Breast epithelium (tissue), 4 donors: ENCODE data around the gene VEGFC. TPM values are rescaled to one million over a fixed set of nuclear protein-coding genes. Genes with fewer than 3 reads are reported as not detected.

ENCODE experiments used
- DNase-seq, 2 donors: peaks; one replicate each; pipeline ENCODE4 v3.0.0-alpha.2; 2019; ENCODE audit warnings: low spot score in 2 of 2
- H3K27ac ChIP-seq, 2 donors: fragments of 200-600 bp; sonication (generic) in 1 of 2; one replicate each; pipeline ENCODE4 v1.5.1; 2016 to 2019; ENCODE audit warnings: mild to moderate bottlenecking in 1 of 2
- H3K27me3 ChIP-seq, 2 donors: fragments of 200-600 bp; sonication (generic) in 1 of 2; one replicate each; pipeline versions ENCODE4 v1.5.1 to v1.6.0; 2017 to 2019; ENCODE audit warnings: control low read depth in 1 of 2, mild to moderate bottlenecking in 1 of 2
- H3K36me3 ChIP-seq: fragments of 200-600 bp; one replicate; pipeline ENCODE4 v1.5.1; 2019
- H3K4me1 ChIP-seq, 2 donors: fragments of 200-600 bp; sonication (generic); one replicate each; pipeline ENCODE4 v1.5.1; 2016 to 2019; ENCODE audit warnings: control low read depth in 1 of 2
- H3K4me3 ChIP-seq, 3 donors: fragments of 200-600 bp; sonication (generic); 1 replicate in 2 of 3; 2 replicates in 1 of 3; pipeline ENCODE4 v1.5.1; 2016 to 2019; ENCODE audit warnings: mild to moderate bottlenecking in 3 of 3, moderate library complexity in 2 of 3
- H3K9me3 ChIP-seq, 2 donors: fragments of 200-600 bp; sonication (generic) in 1 of 2; one replicate each; pipeline ENCODE4 v1.5.1; 2016 to 2019; ENCODE audit warnings: control low read depth in 1 of 2
- CTCF ChIP-seq, 3 donors: fragments of 450-650 bp; IDR thresholded peaks; one replicate each; pipeline ENCODE4 v1.5.1; 2016 to 2017; ENCODE audit warnings: antibody characterized with exemption in 3 of 3, mild to moderate bottlenecking in 3 of 3, moderate library complexity in 3 of 3
- POLR2A ChIP-seq: fragments of 450-650 bp; IDR thresholded peaks from one replicate; pipeline ENCODE4 v1.6.1; 2016; ENCODE audit warnings: antibody characterized with exemption, mild to moderate bottlenecking, moderate library complexity
- POLR2AphosphoS5 ChIP-seq, 3 donors: sonication (generic); formaldehyde crosslinking; IDR thresholded peaks; one replicate each; pipeline ENCODE4 v1.6.1; 2017; ENCODE audit warnings: antibody characterized with exemption in 3 of 3
- intact Hi-C: fragments of 100-400 bp; cut with DNase I; formaldehyde crosslinking; loops from one replicate; pipeline ENCODE4 v1.15.1; 2023; ENCODE audit warnings: low total_unique reads
- total RNA-seq, 3 donors: library from RNA; depleted of rRNA; stranded (reverse); fragments of >200 nt; gene quantifications; one replicate each; pipeline ENCODE4 v1.1.0, GENCODE V29; 2016

The VEGFC gene
- total RNA-seq, 3 donors from 2014 or later: 6.9 to 17.0 (median 11.2) TPM

- intact Hi-C loops: no loop called here
- DNase-seq: no peak
- no peak for TF ChIP-seq CTCF (IDR thresholded peaks at IDR 0.05)
- no peak for TF ChIP-seq POLR2A
- TF ChIP-seq POLR2AphosphoS5 (IDR thresholded peaks at IDR 0.05): no peak
Observed at GRCh38 chr4:176668324-176668723, 124.4 kb downstream of the VEGFC start.

GRCh38 chr4:176664964-176665363 lies 127.8 kb downstream of the VEGFC start:
- no peak for DNase-seq
- H3K27ac ChIP-seq: no peak overlapping the region
- H3K4me3 ChIP-seq: no peak overlapping the region
- H3K4me1 ChIP-seq: no peaks in the 10 kb centered on the region
- H3K9me3 ChIP-seq: no peaks in the 10 kb centered on the region
- intact Hi-C loops: no loop called here
- H3K27me3 ChIP-seq: no peaks in the 10 kb centered on the region
- TF ChIP-seq POLR2A: no peak
- no peak for TF ChIP-seq CTCF (IDR thresholded peaks at IDR 0.05)
- no peak for TF ChIP-seq POLR2AphosphoS5 (IDR thresholded peaks at IDR 0.05)
- H3K36me3 ChIP-seq: no peaks in the 10 kb centered on the region

More at GRCh38 chr4:176668324-176668723, 124.4 kb downstream of the VEGFC start:
- Histone ChIP-seq H3K27me3 (no peaks in the 10 kb centered on the region), H3K27ac (no peak overlapping the region), H3K36me3 (no peaks in the 10 kb centered on the region), H3K4me1 (no peaks in the 10 kb centered on the region), H3K9me3 (no peaks in the 10 kb centered on the region), H3K4me3 (no peak overlapping the region)

GRCh38 chr4:176660561-176660960 lies 132.2 kb downstream of the VEGFC start:
- Histone ChIP-seq H3K36me3 (no peaks in the 10 kb centered on the region), H3K4me1 (no peaks in the 10 kb centered on the region), H3K27me3 (no peaks in the 10 kb centered on the region), H3K9me3 (no peaks in the 10 kb centered on the region), H3K4me3 (no peak overlapping the region), H3K27ac (no peak overlapping the region)
- TF ChIP-seq POLR2AphosphoS5 (IDR thresholded peaks at IDR 0.05) (no peak), POLR2A (no peak), CTCF (IDR thresholded peaks at IDR 0.05) (peak in 1 of 3 donors; percentile 14)
- no peak for DNase-seq
- intact Hi-C loops: no loop called here

GRCh38 chr4:176656108-176656507 lies 136.6 kb downstream of the VEGFC start:
- Histone ChIP-seq H3K9me3 (no peaks in the 10 kb centered on the region), H3K36me3 (no peaks in the 10 kb centered on the region), H3K27ac (no peak overlapping the region), H3K27me3 (no peaks in the 10 kb centered on the region), H3K4me3 (no peak overlapping the region), H3K4me1 (no peaks in the 10 kb centered on the region)
- intact Hi-C loops: no loop called here
- TF ChIP-seq POLR2AphosphoS5 (IDR thresholded peaks at IDR 0.05) (no peak), CTCF (IDR thresholded peaks at IDR 0.05) (no peak), POLR2A (no peak)
- no peak for DNase-seq

GRCh38 chr4:176654565-176655216 lies 138.0 kb downstream of the VEGFC start:
- Histone ChIP-seq H3K4me1 (no peaks in the 10 kb centered on the region), H3K36me3 (no peaks in the 10 kb centered on the region), H3K9me3 (no peaks in the 10 kb centered on the region), H3K4me3 (no peak overlapping the region), H3K27me3 (no peaks in the 10 kb centered on the region), H3K27ac (no peak overlapping the region)
- intact Hi-C loops: no loop called here
- no peak for DNase-seq
- TF ChIP-seq POLR2AphosphoS5 (IDR thresholded peaks at IDR 0.05): no peak
- no peak for TF ChIP-seq CTCF (IDR thresholded peaks at IDR 0.05)
- TF ChIP-seq POLR2A: no peak
